Ureter (tissue), 1 donor: Measurements from ENCODE around the gene KDM6A. TPM values are rescaled to one million over a fixed set of nuclear protein-coding genes. Genes with fewer than 3 reads are reported as not detected.
"Not testable (repeated sequence)": the region's sequence is repeated elsewhere in the genome, so short reads cannot be mapped to it uniquely, and the experiment has no call there.

Experiments
- DNase-seq: peaks from one replicate; pipeline ENCODE4 v3.0.0-alpha.2; 2020; ENCODE audit warnings: low spot score
- total RNA-seq: library from RNA; stranded (reverse); gene quantifications from one replicate; pipeline ENCODE4 v1.2.4, GENCODE V29; 2023
- donor health status: DM: yes; HTN: yes; CAD: no.

The KDM6A gene
- total RNA-seq, 1 donor from 2014 or later, result 86.0 TPM

DNA sequence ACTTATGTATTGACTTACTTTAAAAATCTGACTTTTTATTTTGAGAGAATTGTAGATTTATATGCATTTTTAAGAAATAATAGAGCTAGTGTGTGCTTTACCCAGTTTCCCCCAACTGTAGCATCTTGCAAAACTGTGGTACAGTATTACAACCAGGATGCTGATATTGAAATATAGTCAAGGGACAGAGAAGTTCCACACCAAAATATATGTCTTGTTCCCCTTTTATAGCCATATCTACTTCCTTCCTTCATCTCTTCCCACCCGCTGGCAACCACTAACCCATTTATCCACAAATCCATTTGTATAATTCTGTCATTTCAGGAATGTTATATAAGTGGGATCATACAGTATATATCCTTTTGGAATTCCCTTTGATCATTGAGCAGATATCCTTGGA, 16.8 kb downstream of the KDM6A start:
- no peak for DNase-seq

- no peak for DNase-seq
These were observed 17.3 kb downstream of the KDM6A start for GRCh38 chrX:44890247-44890646.

GRCh38 chrX:44890687-44891086, 17.7 kb downstream of the KDM6A start:
- DNase-seq, result not testable (repeated sequence)

DNA sequence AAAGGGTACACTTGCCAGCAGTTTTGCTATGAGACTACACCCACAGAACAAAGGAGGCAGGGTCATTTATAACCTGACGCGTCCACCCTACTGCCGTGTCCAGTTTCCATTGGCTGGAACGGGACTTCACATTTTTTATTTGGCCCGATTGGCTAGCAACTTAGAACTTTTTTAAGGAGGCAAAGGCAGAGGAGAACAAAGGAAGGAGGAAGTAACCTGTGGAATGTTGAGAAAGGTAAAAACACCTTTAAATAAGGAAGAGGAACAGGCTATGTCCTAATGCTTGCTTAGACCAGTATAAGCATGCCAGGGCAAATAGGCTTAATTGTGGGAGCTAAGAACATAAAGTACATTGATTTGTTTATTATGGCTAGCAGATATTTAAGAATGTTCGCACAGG, 18.7 kb downstream of the KDM6A start:
- no peak for DNase-seq

DNA sequence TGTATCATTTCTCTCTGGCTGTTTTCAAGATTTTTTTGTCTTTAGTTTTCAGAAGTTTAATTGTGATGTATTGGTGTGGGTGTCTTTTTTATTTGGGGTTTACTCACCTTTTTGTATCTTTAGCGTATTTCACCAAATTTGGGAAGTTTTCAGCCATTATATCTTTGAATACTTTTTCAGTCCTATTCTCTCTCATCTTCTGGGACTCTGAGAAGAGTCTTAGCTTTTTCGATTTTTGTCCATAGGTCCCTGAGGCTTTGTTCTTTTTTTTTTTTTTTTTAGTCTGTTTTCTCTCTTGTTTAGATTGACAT, 23.8 kb downstream of the KDM6A start:
- DNase-seq, result no peak

DNA sequence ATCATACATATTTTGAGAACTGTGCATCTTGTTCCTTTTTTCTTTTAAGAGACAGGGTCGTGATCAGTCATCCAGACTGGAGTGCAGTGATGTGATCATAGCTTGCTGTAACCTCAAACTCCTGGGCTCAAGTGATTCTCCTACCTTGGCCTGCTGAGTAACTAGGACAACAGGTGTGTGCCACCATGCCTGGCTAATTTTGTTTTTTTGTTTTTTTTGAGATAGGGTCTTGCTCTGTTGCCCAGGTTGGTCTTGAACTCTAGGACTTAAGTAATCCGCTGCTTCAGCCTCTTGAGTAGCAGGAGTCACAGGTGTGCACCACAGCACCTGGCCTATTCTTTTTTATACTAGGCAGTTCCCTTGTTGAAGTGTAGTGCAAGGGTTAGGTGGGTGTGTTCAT, 24.6 kb downstream of the KDM6A start:
- no peak for DNase-seq

GRCh38 chrX:44898411-44899221, 25.6 kb downstream of the KDM6A start:
- no peak for DNase-seq

DNA sequence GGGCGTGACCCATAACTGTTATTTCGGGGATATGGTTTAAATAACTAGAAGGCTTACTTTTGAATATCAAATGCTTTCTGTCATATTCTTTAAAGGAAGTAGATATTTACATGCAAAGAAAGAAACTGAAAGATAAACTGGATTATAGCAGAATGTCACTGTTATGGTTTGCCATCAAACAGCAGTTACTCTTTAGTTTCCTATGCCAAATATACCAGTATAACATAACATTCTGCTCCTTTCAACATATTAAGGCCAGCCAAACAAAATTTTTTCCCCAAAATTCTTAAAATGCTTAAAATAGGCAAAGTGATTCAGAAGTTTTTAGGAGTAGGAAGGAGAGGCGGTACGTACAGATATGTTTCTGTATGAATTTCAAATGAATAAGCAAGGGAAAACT, 27.0 kb downstream of the KDM6A start:
- DNase-seq, result no peak

DNA sequence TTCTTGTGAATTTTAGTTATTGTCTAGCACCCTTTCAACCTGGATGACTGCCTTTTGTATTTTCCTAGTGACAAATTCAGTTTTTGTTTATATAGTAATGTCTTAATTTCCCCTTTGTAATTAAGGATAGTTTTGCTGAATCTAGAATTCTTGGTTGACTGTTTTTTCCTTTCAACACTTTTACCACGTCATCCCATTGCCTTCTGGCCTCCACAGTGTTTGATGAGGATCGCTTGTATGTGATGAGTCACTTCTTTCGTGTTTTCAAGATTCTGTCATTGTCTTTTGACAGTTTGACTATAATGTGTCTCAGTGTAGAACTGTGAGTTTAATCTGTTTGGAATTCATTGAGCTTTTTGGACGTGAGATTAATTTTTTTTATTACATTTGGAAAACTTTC, 30.1 kb downstream of the KDM6A start:
- no peak for DNase-seq

- no peak for DNase-seq
These were observed 31.0 kb downstream of the KDM6A start for GRCh38 chrX:44903830-44904530.

DNA sequence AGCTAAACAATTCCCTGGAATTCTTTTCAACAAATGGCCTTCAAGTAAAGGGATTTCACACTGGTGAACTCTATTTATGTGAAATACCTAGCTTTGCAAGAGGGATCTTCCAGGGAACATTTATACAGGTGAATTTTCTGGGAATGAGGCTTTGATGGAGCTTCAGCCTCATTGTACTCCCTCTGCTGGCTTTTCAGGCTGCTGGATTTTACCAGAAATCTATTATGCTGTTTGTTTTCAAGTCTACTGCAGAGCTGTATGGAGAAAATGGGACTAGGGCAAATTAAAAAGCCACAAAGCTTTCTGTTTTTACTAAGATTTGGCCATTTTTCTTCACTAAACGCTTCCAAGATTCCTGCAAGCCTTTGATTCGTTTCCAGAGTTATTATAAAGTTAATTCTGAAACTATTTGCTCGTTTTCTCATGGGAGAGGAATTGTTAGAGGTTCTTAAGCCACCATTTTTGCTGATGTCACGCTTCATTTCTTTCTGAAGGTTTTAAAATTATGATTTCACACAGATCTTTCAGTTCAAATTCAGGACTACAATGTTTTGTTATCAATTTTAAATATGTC, 31.6 kb downstream of the KDM6A start:
- DNase-seq, result no peak

- DNase-seq, result no peak
These were observed 33.1 kb downstream of the KDM6A start for GRCh38 chrX:44906041-44906440.

DNA sequence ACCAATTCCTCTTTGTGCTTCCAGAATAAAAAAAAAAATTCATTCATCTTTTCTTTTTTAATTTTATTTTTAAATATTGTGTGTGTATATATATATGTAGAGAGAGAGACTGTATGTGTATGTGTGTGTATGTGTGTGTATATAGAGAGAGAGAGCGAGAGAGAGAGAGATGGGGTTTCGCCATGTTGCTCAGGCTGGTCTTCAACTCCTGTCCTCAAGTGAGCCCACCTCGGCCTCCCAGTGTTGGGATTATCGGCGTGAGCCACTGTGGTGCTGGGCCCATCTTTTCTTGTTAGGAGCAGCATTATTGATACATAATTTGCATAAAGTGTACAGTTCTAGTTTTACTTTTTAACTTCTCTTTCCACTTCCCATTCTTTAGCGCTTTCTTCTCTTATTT, 33.6 kb downstream of the KDM6A start:
- no peak for DNase-seq

DNA sequence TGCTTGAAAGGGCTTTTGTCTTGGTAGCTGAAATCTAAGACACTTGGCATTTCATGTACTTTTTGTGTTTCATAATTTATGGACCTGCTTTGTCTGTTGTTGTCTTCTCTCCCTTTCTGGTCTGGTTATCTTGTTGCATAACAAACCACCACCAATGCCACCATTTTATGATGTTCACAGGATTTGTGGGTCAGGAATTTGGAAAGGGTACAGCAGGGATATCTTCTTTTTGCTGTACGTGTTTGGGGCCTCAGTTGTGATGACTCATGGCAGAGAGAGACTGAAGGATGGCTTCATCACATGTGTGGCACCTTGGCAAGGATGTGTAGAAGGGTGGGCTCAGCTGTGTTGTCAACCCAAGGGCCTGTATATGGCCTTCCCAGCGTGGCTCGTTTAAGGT, 35.2 kb downstream of the KDM6A start:
- DNase-seq, result no peak

- no peak for DNase-seq
These were observed 35.8 kb downstream of the KDM6A start for GRCh38 chrX:44908827-44909226.

- not testable (repeated sequence) for DNase-seq
These were observed 37.5 kb downstream of the KDM6A start for GRCh38 chrX:44910508-44910907.

GRCh38 chrX:44911074-44911600, 38.1 kb downstream of the KDM6A start:
- DNase-seq, result not testable (repeated sequence)

DNA sequence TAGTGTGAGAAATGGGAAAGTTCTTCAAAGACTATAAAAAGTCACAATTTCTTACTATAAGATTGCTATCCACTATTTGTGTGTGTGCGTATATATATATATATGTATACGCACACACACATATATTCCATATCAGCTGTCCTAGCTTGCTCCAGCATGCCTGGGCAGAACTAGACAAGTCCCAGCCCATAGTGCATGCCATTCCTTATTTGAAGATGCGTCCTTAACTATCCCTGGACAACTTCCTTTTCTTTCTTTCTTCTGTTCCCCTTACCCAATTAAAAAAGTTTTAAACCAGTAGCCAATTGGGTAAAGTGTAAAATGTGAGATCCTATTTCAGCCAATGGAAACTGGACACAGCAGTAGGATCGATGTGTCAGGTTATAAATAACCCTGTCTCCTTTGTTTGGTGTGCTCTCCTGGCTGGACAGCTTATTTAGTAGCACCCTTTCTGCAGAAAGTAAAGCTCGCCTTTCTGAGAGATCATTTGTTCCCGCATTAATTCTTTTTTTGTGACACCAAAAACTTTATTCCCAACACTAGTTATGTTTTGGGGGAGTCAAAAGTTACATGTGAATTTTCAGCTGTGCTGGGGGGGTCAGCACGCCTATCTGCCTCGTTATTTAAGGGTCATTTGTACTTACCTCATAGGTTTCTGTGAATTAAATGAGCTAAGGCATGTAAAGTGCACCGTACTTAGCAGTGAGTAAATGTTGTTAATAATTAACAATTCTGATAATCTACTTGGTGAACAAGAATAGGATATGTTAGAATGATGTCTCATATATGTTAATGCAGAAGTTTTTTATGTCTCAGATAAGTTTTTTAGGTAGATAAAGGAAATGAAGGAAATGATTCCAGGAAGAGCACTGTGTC, 40.9 kb downstream of the KDM6A start:
- DNase-seq, result no peak

DNA sequence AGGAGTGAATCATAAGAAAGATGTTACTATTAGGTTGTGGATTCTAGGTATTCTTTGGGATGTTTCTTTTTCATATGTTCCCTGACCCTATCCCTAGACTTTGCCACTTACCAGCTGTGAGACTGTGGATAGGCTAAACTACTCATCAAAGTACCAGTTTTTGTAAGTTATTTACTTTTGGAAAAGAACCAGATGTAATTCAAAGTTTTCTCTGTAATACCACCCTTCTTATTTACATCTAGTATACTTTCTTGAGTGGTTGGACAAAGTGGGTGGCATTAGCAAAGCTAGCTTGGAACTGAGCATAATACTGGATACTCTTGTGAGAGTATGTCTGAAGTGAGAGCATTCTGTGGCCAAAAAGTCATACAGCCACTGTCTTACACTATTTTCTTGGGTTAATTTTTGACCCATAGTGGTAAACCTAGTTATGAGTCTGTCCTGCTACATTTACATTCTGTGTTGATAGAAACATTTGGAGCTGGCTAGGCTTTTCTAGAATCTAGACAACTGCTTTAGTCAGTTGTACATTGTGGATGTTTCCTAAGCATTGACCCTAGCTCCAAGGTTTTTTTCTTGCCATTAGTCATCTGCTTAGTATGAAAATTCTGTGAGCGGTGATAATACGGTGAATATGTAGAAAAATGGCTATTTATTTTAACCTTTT, 41.7 kb downstream of the KDM6A start:
- no peak for DNase-seq

DNA sequence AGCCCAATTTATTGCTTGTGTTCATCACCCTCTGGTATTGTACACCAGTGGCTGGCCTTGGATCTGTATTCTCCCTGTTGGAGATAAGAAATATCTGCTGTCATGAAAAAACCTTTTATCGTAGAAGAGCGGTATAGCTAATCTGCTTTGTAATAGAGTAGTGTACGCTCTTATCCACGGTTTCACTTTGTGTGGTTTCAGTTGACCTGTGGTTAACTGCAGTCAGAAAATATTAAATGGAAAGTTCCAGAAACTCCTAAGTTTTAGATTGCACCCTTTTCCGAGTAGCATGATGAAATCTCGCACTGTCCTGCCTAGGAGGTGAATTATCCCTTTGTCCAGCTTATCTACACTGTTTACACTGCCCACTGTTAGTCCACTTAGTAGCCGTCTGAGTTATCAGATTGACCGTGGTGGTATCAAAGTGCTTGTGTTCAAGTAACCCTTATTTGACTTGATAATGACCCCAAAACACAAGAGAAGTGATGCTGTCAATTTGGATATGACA, 42.4 kb downstream of the KDM6A start:
- DNase-seq, result no peak

DNA sequence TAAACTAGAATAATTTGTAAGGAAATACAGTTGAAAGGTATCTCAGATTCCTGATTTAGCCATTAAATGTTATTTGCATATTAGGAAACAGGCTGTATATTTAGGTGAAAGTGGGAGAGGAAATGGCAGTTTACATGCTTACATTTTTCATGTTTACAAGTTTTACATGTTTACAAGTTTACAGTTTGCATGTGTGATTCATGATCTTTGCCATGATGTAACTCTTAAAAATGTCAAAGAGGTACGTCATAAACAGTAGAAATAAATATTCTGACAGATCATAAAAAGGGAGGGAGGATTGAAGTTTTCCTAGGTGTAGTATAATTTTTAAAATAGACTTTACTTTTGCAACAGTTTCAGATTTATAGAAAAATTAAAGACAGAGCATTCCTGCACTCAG, 45.7 kb downstream of the KDM6A start:
- DNase-seq, result no peak
